SK-N-MC (cell line): Measurements from ENCODE around the gene POU6F2.

Source experiments
- DNase-seq: peaks from one replicate; pipeline ENCODE4 v3.0.0-alpha.2; 2011; ENCODE audit warnings: low read depth, low spot score
- H3K27ac ChIP-seq: fragments of 200-600 bp; sonication (generic); 2 replicates; pipeline ENCODE4 v1.5.1; 2016; ENCODE audit warnings: mixed run types
- H3K36me3 ChIP-seq: fragments of 200-600 bp; sonication (generic); 2 replicates; pipeline ENCODE4 v1.6.1; 2017; ENCODE audit warnings: antibody characterized with exemption, low read length, mixed read lengths; ENCODE audit not compliant: insufficient read depth
- H3K4me3 ChIP-seq: fragments of 200-600 bp; sonication (generic); 2 replicates; pipeline ENCODE4 v1.5.1; 2016
- H3K9ac ChIP-seq: fragments of 200-600 bp; sonication (generic); 2 replicates; pipeline ENCODE4 v1.8.0; 2017; ENCODE audit warnings: mixed run types, mixed read lengths; ENCODE audit not compliant: insufficient read length
- H3K9me3 ChIP-seq: fragments of 200-600 bp; sonication (generic); 2 replicates; pipeline ENCODE4 v1.6.1; 2017; ENCODE audit warnings: low read depth, mild to moderate bottlenecking, antibody characterized with exemption, low read length, moderate library complexity, mixed read lengths
- EZH2 ChIP-seq: fragments of 200-600 bp; sonication (generic); IDR thresholded peaks from one replicate; pipeline ENCODE4 v1.6.1; 2017; ENCODE audit warnings: antibody characterized with exemption
- FOXP2 ChIP-seq: optimal IDR thresholded peaks from 2 replicates; pipeline ENCODE3; 2011; ENCODE audit warnings: mild to moderate bottlenecking, moderate library complexity; ENCODE audit not compliant: insufficient read depth; ENCODE audit errors: extremely low read length, control extremely low read depth
- POLR2AphosphoS5 ChIP-seq: IDR thresholded peaks from 2 replicates; pipeline ENCODE4 v1.6.1; 2012; ENCODE audit warnings: mild to moderate bottlenecking, low read depth, low read length, borderline replicate concordance

POU6F2 gene

DNA sequence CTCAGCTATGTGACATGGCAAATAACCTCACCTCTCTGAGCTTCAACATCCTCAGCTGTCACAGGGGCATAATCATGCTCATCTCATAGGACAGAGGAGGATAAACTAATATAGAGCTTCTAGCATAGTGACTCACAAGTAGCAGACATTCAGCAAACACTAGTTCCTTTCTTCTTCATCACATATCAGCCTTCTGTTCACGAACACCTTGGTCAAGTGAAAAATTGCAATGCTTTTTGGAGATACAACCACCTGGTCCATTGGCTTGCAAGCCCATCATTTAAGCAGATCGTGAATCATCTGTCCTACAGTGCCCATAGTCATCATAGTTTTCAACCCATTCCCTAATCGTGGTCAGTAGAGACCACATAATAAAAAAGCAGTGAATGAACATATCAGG lies 310.6 kb downstream of the POU6F2 start:
- Histone ChIP-seq H3K9ac (no peak overlapping the region), H3K9me3 (no peaks in the 10 kb centered on the region), H3K4me3 (no peak overlapping the region), H3K36me3 (no peaks in the 10 kb centered on the region), H3K27ac (no peak overlapping the region)
- TF ChIP-seq FOXP2 (no peak), EZH2 (no peak), POLR2AphosphoS5 (no peak)
- DNase-seq, result no peak

DNA sequence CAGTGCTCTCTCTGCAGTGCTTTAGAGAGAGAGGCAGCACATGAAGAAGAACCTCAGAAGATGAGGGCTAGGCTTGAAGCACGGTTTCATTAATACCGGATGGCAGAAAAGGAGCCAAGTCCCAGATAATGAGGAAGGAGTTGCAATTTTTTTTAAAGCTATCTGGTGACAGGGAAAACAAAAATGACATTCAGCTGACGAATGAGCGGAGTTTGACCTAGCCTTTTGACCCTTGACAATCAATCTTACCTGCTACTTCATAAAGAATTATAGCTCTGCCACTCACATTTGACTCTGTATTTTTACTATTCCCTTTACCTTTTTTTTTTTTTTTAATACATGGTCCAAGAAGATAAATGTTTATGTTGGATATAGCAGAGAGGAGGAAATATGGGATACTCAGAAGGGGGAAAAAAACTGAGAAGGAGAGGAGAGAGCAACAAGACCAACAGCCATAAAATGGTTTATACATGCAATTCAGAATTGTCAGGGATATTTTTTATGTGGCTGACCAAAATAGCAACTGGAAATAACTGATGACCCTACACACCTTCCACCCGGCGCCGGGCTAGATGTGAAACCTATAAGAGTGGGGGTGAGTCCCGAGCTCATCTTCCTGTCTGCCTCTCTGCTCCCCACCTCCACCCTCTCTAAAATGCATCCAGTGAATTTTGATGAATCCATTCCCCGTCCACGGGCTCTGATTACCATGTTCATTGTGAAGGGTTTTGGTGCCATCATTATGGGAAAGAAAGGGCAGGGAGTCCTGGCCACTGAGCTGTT lies 314.1 kb downstream of the POU6F2 start:
- no peaks in the 10 kb centered on the region for H3K36me3 ChIP-seq
- no peak overlapping the region for H3K4me3 ChIP-seq
- TF ChIP-seq FOXP2 (no peak), EZH2 (no peak), POLR2AphosphoS5 (no peak)
- no peaks in the 10 kb centered on the region for H3K9me3 ChIP-seq
- no peak overlapping the region for H3K9ac ChIP-seq
- no peak for DNase-seq
- no peak overlapping the region for H3K27ac ChIP-seq

DNA sequence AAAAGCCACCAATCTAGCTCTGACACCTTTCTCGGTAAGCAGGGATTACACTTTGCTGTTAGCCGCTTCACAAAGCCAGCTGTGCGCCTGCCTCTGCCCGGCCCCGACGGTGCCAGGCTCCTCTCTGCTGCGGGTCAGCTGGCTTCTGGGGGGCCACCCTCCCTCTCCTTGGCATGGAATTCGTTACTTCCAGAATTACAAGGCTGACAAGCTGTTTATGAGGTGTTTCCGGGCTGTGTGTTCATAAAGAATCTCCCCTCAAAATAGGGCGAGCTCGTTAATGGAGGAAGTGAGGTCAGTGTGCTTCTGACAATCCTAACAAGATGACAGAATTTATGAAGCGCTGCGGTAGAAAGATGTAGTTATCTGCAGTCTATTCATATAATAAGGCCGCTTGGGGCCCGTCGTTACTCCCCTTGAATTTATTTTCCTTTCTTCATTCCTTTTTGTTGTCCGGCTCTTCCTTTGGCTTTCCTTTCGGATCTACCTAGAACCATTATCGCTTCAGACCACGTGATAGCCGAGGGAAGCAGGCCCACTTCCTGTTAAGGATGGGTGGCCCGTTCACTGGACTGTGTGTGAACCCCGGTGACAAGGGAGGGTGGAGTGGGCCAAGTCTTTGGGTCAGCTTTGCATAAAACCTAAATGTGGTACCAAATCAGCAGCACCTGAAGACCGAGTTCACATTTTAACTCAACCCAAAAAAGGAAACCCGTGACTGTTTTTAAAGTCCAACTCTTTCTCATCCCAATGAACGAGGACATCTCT lies 315.5 kb downstream of the POU6F2 start:
- Histone ChIP-seq H3K9me3 (no peaks in the 10 kb centered on the region), H3K9ac (no peak overlapping the region), H3K36me3 (no peaks in the 10 kb centered on the region), H3K4me3 (no peak overlapping the region), H3K27ac (no peak overlapping the region)
- no peak for DNase-seq
- TF ChIP-seq POLR2AphosphoS5, result no peak
- TF ChIP-seq FOXP2, result no peak
- no peak for TF ChIP-seq EZH2

DNA sequence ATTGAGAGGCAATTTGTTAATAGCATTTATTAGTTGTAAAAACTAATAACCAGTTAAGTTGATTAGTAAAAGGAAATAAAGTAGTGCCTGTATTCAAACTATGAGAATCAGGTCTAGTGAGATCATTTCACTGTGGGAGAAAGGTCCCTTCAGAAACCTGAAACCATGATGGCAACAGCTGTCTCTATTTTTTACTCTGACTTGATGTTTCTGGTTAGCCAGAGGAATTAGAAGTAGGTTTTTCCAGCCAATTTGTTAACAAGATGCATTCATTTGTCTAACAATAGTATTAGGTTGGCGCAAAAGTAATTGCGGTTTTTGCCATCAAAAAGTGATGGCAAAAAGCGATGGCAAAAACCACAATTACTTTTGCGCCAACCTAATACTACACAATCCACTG lies 316.3 kb downstream of the POU6F2 start:
- no peak for DNase-seq

DNA sequence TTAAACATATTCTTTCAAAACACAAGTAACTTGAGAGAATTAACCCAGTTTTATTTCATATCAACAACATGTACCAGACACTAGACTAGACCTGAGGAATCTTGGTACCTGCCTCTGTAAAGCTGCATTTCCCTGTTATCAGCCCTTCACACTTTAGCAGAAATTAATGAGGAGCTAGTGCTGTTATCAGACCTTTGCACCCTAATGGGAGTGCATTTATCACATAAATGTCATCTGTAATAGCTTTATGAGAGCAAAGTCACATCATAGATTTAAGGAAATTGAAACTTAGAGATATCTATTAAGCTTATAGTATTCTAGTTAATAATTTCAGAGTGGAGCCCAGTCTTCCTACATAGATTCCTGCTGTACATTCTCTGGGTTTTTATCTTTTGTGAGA lies 318.1 kb downstream of the POU6F2 start:
- no peak for TF ChIP-seq EZH2
- TF ChIP-seq FOXP2, result no peak
- TF ChIP-seq POLR2AphosphoS5, result no peak
- Histone ChIP-seq H3K9ac (no peak overlapping the region), H3K9me3 (no peaks in the 10 kb centered on the region), H3K27ac (no peak overlapping the region), H3K4me3 (no peak overlapping the region), H3K36me3 (no peaks in the 10 kb centered on the region)
- no peak for DNase-seq

More for the DNA sequence above, 316.3 kb downstream of the POU6F2 start:
- no peak overlapping the region for H3K4me3 ChIP-seq
- H3K36me3 ChIP-seq, result no peaks in the 10 kb centered on the region
- H3K9me3 ChIP-seq, result no peaks in the 10 kb centered on the region
- TF ChIP-seq EZH2, result no peak
- TF ChIP-seq FOXP2, result no peak
- no peak for TF ChIP-seq POLR2AphosphoS5
- H3K9ac ChIP-seq, result no peak overlapping the region
- H3K27ac ChIP-seq, result no peak overlapping the region

DNA sequence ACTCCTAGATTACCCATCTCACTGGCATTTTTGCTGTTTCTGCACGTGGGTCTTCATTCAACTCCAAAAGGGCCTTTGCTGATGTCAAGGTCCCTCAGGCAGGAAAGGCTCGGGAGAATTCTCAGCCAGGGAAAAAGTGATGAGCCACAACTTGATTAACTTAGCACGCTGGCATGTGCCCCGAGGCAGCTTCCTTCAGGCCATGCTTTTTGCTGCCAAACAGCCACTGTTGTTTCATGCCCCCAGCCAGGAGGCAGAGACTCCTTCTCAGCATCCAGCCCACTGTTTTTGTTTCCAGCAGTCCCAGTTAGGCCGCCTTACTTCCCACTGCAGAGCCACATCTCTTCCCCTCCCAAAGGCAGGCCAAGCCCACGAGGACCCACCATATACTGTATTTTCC lies 322.0 kb downstream of the POU6F2 start:
- TF ChIP-seq EZH2, result no peak
- no peak for TF ChIP-seq FOXP2
- TF ChIP-seq POLR2AphosphoS5, result no peak
- DNase-seq, result no peak
- Histone ChIP-seq H3K4me3 (no peak overlapping the region), H3K9ac (no peak overlapping the region), H3K9me3 (no peaks in the 10 kb centered on the region), H3K36me3 (no peaks in the 10 kb centered on the region), H3K27ac (no peak overlapping the region)

DNA sequence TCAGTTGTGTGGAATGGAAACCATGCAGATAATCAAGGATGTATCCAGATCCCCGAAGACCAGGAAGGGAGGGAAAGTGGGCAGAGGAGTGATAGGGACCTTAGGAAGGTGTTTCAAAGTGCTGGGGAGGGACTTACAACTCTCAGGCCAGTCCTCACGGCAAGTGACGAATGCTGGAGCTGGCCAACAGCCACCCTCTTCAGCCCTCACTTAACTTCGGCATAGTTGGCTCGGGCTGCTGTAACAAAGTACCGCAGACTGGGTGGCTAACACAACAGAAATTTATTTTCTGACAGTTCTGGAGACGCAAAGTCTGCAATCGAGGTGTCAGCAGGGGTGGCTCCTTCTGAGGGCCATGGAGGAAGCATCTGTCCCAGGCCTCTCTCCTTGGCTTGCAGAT lies 322.6 kb downstream of the POU6F2 start:
- Histone ChIP-seq H3K27ac (no peak overlapping the region), H3K9ac (no peak overlapping the region), H3K36me3 (no peaks in the 10 kb centered on the region), H3K4me3 (no peak overlapping the region), H3K9me3 (no peaks in the 10 kb centered on the region)
- no peak for DNase-seq
- no peak for TF ChIP-seq FOXP2

DNA sequence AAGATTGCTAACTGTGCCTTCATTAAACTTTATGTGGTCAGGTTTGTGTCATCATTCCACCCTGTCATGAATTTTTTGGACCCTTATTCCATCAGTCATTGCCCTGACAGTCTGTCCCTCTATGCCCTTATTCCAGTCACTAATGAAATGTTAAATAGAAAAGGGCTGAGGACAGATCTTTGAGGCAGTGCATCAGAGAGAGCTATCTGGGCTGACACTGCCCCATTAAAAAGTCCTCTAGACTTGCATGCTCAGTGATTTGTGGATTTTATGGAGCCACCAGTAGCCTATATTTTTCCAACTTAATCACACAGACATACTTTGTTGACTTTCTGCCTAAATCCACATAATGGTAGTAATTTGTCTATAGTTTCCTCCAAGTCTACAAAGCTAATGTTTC lies 323.8 kb downstream of the POU6F2 start:
- Histone ChIP-seq H3K9me3 (no peaks in the 10 kb centered on the region), H3K27ac (no peak overlapping the region), H3K36me3 (no peaks in the 10 kb centered on the region), H3K9ac (no peak overlapping the region), H3K4me3 (no peak overlapping the region)
- TF ChIP-seq FOXP2, result no peak
- TF ChIP-seq EZH2, result no peak
- no peak for TF ChIP-seq POLR2AphosphoS5
- no peak for DNase-seq

DNA sequence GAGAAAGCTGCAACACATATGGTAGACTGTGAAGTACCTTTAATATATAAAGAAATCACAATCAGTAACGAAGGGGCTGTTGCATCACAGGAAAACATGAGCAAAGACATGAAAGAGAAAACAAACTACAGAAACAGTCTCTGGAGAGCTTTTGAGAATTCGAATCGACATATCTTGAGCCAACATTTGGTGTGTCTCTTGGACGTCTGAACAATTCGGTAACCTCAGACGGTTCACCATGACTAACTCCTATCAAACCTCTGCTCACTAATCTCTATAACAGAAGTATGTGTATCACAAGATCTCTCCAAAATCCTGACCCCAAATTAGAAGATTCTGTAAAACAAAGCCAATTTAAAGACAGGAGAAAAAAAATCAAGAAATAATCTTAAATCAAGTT lies 326.5 kb downstream of the POU6F2 start:
- no peak for TF ChIP-seq EZH2
- H3K27ac ChIP-seq, result no peak overlapping the region
- no peak overlapping the region for H3K4me3 ChIP-seq
- no peak for DNase-seq
- H3K9ac ChIP-seq, result no peak overlapping the region
- no peaks in the 10 kb centered on the region for H3K9me3 ChIP-seq
- no peaks in the 10 kb centered on the region for H3K36me3 ChIP-seq
